Sigmoid colon (tissue), 4 donors: ENCODE data around the gene GLS.

ENCODE experiments used
- CTCF ChIP-seq, 4 experiments: fragments of 450-650 bp in 3 of 4; fragments of 200-600 bp in 1 of 4; IDR thresholded peaks; one replicate each; pipeline ENCODE4 v1.5.1; 2016 to 2019; ENCODE audit warnings: antibody characterized with exemption in 4 of 4, mild to moderate bottlenecking in 3 of 4, moderate library complexity in 2 of 4
- EP300 ChIP-seq, 4 donors: sonication (generic); formaldehyde crosslinking; IDR thresholded peaks; one replicate each; pipeline ENCODE4 v1.6.1; 2017; ENCODE audit warnings: antibody characterized with exemption in 4 of 4
- POLR2AphosphoS5 ChIP-seq, 4 donors: sonication (generic); formaldehyde crosslinking; IDR thresholded peaks; one replicate each; pipeline ENCODE4 v1.6.1; 2017; ENCODE audit warnings: antibody characterized with exemption in 4 of 4

GRCh38 chr2:190882856-190883582 is 2.4 kb downstream of the GLS start:
- no peak for TF ChIP-seq POLR2AphosphoS5 (IDR thresholded peaks at IDR 0.05)
- no peak for TF ChIP-seq CTCF (IDR thresholded peaks at IDR 0.05)
- TF ChIP-seq EP300 (IDR thresholded peaks at IDR 0.05) = no peak
